HK-2 (cell line): Measurements from ENCODE around the gene COL23A1.

Source experiments
- DNase-seq: peaks from one replicate; pipeline ENCODE4 v3.0.0-alpha.2; 2018; ENCODE audit not compliant: unreplicated experiment

COL23A1 gene

GRCh38 chr5:178588769-178589168 is 1.4 kb downstream of the COL23A1 start:
- DNase-seq, result no peak

- DNase-seq, result no peak
Observed at GRCh38 chr5:178587763-178588611, 2.2 kb downstream of the COL23A1 start.

- no peak for DNase-seq
Observed at GRCh38 chr5:178586396-178586795, 3.8 kb downstream of the COL23A1 start.

GRCh38 chr5:178585421-178585820 is 4.8 kb downstream of the COL23A1 start:
- DNase-seq, result peak; percentile 34

GRCh38 chr5:178583279-178583678 is 6.9 kb downstream of the COL23A1 start:
- no peak for DNase-seq

- no peak for DNase-seq
Observed at GRCh38 chr5:178582291-178582690, 7.9 kb downstream of the COL23A1 start.

- no peak for DNase-seq
Observed at GRCh38 chr5:178581621-178582020, 8.6 kb downstream of the COL23A1 start.

GRCh38 chr5:178580271-178580955 is 9.8 kb downstream of the COL23A1 start:
- DNase-seq, result no peak

GRCh38 chr5:178577944-178578343 is 12.2 kb downstream of the COL23A1 start:
- DNase-seq, result no peak

GRCh38 chr5:178577376-178577839 is 12.8 kb downstream of the COL23A1 start:
- DNase-seq, result no peak

GRCh38 chr5:178576591-178577351 is 13.4 kb downstream of the COL23A1 start:
- DNase-seq, result no peak

- no peak for DNase-seq
Observed at GRCh38 chr5:178573216-178573615, 17.0 kb downstream of the COL23A1 start.

GRCh38 chr5:178572617-178573016 is 17.6 kb downstream of the COL23A1 start:
- no peak for DNase-seq

- DNase-seq, result no peak
Observed at GRCh38 chr5:178569485-178569884, 20.7 kb downstream of the COL23A1 start.

GRCh38 chr5:178564811-178565550 is 25.2 kb downstream of the COL23A1 start:
- no peak for DNase-seq

- DNase-seq, result no peak
Observed at GRCh38 chr5:178564397-178564796, 25.8 kb downstream of the COL23A1 start.

- no peak for DNase-seq
Observed at GRCh38 chr5:178563621-178564020, 26.6 kb downstream of the COL23A1 start.

- DNase-seq, result no peak
Observed at GRCh38 chr5:178561746-178562264, 28.4 kb downstream of the COL23A1 start.

GRCh38 chr5:178560911-178561310 is 29.3 kb downstream of the COL23A1 start:
- DNase-seq, result no peak

- DNase-seq, result no peak
Observed at GRCh38 chr5:178557416-178557815, 32.8 kb downstream of the COL23A1 start.

GRCh38 chr5:178555771-178556211 is 34.4 kb downstream of the COL23A1 start:
- DNase-seq, result no peak
